GM19023 (cell line): ENCODE results near the gene NXNL2.

ENCODE experiments used
- ATAC-seq: cut with Tn5 transposase; IDR thresholded peaks from one replicate; pipeline ENCODE4 v1.9.1; 2021; ENCODE audit warnings: mild to moderate bottlenecking, moderate library complexity; ENCODE audit not compliant: unreplicated experiment

The NXNL2 gene

GRCh38 chr9:88534456-88535225, at the start of gene NXNL2:
Gene NXNL2, plus strand, starts transcription at chr9:88535178. Its CDS starts 257 bp downstream, at chr9:88535435.
- no peak for ATAC-seq

- ATAC-seq: no peak
Measured at GRCh38 chr9:88488166-88488565, 46.8 kb upstream of the NXNL2 start.

DNA sequence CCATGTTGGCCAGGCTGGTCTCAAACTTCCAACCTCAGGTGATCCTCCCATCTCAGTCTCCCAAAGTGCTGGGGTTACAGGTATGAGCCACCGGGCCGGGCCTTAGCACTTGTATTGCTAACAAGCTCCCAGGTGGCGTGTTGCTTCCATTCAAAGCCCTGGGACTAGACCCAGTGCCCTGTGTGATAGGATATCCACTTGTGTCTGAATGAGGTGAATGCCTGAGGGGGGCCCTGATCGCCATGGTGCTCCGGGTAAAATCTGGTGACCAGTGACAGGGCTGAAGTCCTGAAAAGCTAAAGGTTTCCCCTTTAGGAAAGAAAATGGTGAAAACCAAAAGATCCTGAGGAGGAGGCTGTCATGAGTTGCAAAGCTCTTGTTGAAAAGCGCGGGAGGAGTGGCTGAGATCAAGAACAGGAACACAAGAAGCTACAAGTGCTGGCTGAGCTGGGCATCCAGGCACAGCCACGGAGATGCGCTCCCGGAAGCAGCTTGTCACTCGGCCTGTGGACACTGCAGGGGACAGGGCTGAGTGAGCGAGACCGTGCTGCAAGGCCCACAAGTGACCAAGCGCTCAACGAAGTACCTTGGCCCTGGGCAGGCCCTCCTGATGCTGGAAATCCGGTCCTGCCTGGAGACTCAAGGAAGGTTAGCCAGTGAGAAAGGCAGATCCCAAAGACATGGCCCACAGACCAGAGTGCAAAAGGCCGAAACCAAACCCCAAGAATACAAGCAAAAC, 39.8 kb upstream of the NXNL2 start:
- ATAC-seq: no peak

GRCh38 chr9:88497224-88497623, 37.8 kb upstream of the NXNL2 start:
- no peak for ATAC-seq

GRCh38 chr9:88498880-88499279, 36.1 kb upstream of the NXNL2 start:
- no peak for ATAC-seq

DNA sequence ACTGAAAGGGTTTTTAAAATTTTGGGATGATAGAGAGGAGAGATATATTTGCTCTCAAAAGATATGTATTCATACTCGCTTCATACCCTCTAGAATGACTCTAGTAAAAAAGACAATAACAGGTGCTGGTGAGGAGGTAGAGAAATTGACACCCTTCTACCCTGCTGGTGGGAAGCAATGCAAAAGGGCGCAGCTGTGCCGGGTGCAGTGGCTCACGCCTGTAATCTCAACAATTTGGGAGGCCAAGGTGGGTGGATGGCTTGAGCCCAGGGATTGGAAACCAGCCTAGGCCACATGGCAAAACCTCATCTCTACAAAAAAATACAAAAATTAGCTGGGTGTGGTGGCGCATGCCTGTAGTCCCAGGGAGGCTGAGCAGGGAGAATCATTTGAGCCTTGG, 33.9 kb upstream of the NXNL2 start:
- ATAC-seq: no peak

DNA sequence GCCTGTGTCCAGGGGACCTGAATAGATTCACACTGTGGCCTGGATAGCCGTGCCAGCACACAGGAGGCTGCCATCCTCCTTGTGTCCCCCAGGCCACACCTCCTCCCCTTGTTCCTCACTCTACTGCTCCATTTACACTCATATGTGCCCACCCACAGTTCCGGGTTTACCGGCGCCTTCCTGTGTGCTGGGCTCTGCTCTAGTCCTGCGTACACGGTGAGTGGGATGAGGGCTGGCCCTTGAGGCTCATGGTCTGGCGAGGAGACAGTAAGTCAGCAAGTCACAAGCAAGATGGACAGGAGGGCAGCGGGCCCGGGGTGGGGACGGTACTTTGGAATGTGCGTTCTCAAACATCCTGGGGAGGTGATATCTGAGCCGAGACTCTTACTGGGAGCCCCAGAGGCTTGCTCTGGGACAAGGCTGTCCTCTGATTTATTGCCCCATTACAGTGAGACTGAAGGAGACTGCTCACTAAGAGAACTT, 32.4 kb upstream of the NXNL2 start:
- no peak for ATAC-seq

GRCh38 chr9:88503081-88503844, 31.7 kb upstream of the NXNL2 start:
- no peak for ATAC-seq

DNA sequence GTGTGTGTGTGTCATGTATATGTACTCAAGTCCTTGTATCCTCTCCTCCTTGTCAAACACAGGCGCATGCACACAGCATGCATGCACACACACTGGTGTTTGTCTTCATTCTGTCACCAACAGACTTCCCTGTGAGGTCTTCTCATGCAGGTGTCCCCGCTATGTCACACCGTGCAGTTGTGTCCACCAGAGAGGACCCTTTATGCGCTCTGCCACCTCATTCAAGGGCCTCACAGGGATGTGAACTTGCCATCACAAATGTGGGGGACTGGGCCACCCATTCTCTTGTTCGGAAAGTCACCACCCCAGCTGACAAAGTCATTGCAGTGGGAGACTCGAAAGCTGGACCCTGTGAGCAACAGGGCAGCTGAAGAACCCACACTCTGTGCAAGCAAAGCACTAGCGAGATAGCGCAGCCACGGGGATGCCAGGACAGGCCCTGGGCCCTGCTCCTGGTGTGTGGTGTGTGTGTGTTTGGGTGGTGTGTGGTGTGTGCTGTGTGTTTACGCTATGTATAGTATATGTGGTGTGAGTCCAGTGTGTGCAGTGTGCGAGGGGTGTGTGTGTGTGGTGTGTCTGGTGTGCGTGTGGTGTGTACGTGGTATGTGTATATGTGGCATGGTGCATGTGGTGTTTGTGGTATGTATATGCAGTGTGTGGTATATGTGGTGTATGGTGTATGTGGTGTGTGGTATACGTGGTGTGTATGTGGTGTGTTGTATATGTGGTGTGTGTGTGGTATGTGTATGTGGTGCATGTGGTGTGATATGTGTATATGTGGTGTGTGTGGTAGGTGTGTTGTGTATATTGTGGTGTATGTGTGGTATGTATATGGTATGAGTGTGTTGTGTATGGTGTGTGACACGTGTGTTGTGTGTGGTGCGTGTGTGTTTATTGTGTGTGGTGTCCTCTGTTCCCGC, 30.9 kb upstream of the NXNL2 start:
- ATAC-seq: no peak

GRCh38 chr9:88508326-88508725, 26.7 kb upstream of the NXNL2 start:
- no peak for ATAC-seq

DNA sequence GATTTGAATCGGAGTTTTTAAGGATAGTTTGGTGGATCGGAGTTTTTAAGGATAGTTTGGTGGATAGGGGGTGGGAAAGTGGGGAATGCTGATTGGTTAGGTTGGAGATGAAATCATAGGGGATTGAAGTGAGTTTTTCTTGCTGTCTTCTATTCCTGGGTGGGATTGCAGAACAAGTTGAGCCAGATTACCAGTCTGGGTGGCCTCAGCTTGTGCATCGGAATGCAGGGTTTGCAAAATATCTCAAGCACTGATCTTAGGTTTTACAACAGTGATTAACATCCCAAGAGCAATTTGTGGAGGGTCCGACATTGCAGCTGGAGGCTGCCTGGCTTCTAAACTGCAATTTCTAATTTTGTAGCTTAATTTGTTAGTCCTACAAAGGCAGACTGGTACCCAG, 23.1 kb upstream of the NXNL2 start:
- no peak for ATAC-seq

DNA sequence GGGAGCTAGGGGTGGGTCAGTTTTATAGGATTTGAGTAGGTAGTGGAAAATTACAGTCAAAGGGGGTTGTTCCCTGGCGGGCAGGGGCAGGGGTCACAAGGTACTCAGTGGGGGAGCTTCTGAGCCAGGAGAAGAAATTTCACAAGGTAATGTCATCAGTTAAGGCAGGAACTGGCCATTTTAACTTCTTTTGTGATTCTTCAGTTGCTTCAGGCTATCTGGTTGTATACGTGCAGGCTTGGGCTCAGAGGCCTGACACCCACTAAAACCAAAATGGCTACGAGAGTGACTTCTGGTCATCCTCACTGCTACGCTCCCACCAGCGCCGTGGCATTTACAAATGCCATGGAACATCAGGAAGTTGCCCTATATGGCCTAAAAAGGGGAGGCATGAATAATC, 20.7 kb upstream of the NXNL2 start:
- ATAC-seq: no peak

- no peak for ATAC-seq
Measured at GRCh38 chr9:88521308-88521707, 13.7 kb upstream of the NXNL2 start.

DNA sequence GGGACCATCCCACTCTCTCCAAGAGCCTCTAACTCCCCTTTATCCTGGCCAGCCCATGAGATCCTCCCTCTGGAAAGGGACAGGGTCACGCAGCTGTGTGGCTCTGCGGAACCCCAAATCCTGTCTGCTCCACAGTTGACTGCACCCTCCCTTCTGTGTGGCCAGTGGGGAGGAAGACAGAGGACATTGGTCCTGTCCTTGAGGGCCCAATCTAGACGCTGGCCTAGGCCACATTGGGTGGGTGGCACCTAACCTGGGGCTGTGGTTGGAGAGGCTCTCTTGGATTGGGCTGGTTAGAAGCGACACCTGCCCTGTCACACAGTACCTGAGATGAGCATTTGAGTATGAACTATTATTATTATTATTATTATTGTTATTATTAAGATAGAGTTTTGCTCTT, 12.6 kb upstream of the NXNL2 start:
- ATAC-seq: no peak

DNA sequence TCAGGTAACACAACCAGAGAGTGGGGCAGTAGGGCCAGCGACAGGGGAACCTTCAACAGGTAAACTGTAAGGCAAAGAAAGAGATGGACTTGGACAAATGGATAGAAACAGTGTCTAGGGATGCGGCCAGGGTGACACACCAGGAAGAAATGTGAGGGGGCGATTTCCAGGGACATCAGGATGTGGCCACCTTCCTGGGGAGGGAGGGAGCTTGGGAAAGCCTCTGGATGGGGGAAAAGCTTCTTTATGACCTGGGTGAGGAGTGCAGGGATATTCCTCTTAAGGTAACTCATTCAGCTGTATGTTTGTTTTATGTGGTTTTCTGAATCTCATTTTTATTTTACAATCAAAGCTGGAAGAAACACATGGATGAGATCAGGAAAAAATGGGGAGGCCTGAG, 11.9 kb upstream of the NXNL2 start:
- ATAC-seq: no peak

DNA sequence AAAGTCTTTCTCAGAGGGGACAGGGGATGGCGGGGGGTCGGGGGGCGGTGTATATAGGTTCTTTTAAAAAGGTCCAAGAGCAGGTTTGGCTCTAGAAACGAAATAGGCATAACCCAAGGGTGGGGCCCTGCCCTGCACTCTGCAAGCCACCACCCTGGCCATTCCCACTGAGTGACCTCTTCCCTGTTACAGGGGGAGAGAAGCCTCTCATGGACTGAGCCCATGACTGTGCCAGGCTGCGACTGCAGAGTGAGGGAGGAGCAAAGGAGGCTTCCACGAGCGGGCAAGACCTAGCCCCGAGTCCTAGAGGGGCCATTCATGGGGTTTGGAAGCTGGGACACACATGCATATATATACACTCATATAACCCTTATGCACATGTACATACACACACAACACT, 10.1 kb upstream of the NXNL2 start:
- ATAC-seq: no peak

GRCh38 chr9:88527618-88528017, 7.4 kb upstream of the NXNL2 start:
- ATAC-seq: no peak

DNA sequence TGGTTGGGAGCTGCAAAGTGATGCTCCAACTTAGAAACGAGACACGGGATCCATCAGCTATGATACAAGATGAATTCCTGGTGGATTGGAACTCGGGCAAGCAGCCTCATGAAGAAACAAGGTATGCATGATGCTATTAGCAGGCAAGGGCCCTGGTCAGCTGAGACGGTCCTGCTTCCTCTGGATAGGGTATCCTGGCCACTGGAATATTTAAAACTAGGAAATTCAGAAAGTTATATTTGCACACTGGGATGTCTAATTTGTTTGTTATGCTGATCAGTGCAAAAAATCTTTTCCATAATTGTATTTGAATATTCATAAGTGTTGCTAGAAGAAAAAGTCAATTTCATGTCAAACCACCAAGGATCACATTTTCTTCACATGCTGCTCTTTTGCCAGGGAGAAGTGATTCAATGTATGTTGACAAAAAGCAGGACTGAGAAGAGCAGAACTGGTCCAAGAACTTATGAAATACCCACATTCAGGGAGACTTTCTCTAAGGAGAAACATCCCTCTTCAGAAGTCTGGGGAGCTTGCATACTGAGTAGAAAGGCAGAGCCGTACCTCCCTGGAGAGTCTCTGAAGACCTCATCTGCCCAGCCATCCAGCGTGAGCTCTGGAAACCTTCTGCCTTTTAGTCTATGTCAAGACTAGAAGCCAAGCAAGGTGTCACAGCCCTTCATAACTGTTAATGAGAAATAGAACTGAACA, 6.7 kb upstream of the NXNL2 start:
- ATAC-seq: no peak

DNA sequence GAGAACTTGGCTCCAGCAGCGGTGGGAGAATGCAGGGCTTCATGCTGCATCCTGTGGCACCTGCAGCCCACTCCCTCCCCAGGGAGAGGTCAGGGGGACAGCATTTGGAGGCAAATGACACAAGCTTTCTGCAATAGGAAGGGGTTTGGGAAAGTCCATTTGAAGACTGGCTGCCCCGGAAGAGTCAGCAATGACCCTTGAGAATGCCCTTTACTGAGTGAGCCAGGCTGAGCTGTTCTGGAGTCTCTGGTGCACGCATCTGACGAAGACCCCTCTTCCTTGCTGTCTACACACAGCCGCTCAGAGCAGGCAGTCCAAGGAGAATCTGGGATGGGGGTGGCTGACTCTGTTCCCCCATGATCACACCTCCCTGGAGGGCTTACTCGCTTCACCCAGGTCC, 5.5 kb upstream of the NXNL2 start:
- no peak for ATAC-seq

GRCh38 chr9:88530051-88530450, 4.9 kb upstream of the NXNL2 start:
- no peak for ATAC-seq
